ENCODE data around the gene SLC6A4.

DNA sequence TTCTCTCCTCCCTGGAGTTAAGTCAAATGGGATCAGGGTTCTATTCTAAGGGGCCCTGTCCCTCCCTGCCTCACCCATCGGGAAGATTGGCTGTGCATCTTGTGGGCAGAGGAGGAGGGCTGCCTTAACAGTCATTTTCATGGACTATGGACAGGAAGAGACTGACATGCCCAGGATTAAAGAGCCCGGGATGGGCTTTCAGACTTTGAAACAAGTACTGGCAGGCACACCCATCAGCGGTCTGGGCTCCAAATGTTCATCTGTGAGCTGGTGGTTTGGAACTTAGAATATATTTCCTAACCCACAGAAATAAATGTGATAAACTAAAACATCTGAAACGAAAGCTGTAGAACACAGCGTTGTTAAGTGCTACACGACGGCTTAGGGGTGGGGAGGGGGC lies 6.5 kb downstream of the SLC6A4 start:
- no peak for TF ChIP-seq POLR2A (IDR thresholded peaks at IDR 0.05)
- TF ChIP-seq, protein P1, sequence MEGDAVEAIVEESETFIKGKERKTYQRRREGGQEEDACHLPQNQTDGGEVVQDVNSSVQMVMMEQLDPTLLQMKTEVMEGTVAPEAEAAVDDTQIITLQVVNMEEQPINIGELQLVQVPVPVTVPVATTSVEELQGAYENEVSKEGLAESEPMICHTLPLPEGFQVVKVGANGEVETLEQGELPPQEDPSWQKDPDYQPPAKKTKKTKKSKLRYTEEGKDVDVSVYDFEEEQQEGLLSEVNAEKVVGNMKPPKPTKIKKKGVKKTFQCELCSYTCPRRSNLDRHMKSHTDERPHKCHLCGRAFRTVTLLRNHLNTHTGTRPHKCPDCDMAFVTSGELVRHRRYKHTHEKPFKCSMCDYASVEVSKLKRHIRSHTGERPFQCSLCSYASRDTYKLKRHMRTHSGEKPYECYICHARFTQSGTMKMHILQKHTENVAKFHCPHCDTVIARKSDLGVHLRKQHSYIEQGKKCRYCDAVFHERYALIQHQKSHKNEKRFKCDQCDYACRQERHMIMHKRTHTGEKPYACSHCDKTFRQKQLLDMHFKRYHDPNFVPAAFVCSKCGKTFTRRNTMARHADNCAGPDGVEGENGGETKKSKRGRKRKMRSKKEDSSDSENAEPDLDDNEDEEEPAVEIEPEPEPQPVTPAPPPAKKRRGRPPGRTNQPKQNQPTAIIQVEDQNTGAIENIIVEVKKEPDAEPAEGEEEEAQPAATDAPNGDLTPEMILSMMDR (IDR thresholded peaks at IDR 0.05), result no peak
